ENCODE data around the gene TENT4A.

DNA sequence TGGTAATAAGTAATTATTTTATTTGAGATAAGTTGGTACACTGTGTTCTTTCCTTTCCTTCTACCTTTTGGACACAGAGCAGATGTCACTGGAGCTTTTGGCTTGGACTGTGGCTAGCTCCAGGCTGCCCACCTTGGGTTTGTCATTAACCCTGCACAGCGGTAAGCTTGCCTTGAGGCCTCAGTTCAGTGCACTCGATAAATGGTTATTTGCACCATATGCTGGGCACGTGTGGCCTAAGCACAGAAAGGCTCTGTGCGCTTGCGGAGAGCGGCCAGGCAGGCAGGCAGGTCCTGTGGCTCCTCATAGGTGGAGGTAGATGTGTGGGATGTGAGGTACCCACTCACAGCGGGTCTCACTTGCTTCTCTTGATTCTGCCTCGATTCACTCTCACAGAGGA lies 30.0 kb upstream of the TENT4A start:
- TF ChIP-seq, protein P1, sequence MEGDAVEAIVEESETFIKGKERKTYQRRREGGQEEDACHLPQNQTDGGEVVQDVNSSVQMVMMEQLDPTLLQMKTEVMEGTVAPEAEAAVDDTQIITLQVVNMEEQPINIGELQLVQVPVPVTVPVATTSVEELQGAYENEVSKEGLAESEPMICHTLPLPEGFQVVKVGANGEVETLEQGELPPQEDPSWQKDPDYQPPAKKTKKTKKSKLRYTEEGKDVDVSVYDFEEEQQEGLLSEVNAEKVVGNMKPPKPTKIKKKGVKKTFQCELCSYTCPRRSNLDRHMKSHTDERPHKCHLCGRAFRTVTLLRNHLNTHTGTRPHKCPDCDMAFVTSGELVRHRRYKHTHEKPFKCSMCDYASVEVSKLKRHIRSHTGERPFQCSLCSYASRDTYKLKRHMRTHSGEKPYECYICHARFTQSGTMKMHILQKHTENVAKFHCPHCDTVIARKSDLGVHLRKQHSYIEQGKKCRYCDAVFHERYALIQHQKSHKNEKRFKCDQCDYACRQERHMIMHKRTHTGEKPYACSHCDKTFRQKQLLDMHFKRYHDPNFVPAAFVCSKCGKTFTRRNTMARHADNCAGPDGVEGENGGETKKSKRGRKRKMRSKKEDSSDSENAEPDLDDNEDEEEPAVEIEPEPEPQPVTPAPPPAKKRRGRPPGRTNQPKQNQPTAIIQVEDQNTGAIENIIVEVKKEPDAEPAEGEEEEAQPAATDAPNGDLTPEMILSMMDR (conservative IDR thresholded peaks at IDR 0.05), result no peak
- TF ChIP-seq ZFX (IDR thresholded peaks at IDR 0.05), result no peak

All from C4-2B (cell line).